Measurements from ENCODE around the gene ZNF618.

The ZNF618 gene

GRCh38 chr9:113901221-113901688 is 25.1 kb downstream of the ZNF618 start:
- H3K27me3 ChIP-seq = no peaks in the 10 kb centered on the region
- H3K4me3 ChIP-seq = no peak overlapping the region
- DNase-seq = no peak
- peaks cover 0 to 10% (median 0%) of the 10 kb centered on the region in 3 donors for H3K9me3 ChIP-seq
- TF ChIP-seq, protein P1, sequence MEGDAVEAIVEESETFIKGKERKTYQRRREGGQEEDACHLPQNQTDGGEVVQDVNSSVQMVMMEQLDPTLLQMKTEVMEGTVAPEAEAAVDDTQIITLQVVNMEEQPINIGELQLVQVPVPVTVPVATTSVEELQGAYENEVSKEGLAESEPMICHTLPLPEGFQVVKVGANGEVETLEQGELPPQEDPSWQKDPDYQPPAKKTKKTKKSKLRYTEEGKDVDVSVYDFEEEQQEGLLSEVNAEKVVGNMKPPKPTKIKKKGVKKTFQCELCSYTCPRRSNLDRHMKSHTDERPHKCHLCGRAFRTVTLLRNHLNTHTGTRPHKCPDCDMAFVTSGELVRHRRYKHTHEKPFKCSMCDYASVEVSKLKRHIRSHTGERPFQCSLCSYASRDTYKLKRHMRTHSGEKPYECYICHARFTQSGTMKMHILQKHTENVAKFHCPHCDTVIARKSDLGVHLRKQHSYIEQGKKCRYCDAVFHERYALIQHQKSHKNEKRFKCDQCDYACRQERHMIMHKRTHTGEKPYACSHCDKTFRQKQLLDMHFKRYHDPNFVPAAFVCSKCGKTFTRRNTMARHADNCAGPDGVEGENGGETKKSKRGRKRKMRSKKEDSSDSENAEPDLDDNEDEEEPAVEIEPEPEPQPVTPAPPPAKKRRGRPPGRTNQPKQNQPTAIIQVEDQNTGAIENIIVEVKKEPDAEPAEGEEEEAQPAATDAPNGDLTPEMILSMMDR (IDR thresholded peaks at IDR 0.05) = no peak
- H3K4me1 ChIP-seq = peaks cover 0 to 26% (median 4%) of the 10 kb centered on the region in 4 donors
- H3K36me3 ChIP-seq = no peaks in the 10 kb centered on the region
- peak overlapping the region; percentile 43 to 46 for H3K27ac ChIP-seq
- intact Hi-C loops (cut with DNase I; ENCODE audit: low total_unique reads) = no loop called here

DNA sequence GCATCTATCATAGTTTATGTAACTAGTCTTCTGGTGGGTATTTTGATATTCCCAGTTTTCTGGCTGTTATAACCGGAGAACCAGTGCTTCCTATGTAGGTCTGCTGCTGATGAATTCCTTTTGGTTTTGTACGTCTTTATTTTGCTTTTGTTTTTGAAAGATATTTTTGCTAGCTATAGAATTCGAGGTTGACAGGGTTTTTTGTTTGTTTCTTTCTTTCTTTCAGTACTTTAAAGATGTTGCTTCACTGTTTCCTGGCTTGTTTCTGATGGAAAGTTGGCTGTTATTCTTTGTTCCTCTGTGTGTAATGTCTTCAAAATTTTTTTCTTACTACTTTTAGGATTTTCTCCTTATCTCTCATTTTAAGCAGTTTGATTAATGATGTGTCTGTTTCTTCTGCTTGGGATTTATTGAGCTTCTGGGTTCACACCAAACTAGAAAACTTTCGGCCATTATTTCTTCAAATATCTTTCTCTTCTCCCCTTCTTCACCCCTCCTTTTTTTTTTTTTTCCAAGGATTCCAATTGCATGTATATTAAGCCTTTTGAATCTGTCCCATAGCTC is 27.5 kb downstream of the ZNF618 start:
- no peaks in the 10 kb centered on the region for H3K27me3 ChIP-seq
- intact Hi-C loops (cut with DNase I; ENCODE audit: low total_unique reads) = no loop called here
- H3K27ac ChIP-seq = no peak overlapping the region
- no peak overlapping the region for H3K4me3 ChIP-seq
- TF ChIP-seq, protein P1 (IDR thresholded peaks at IDR 0.05) = no peak
- peaks cover 0 to 33% (median 17%) of the 10 kb centered on the region in 4 donors for H3K4me1 ChIP-seq
- DNase-seq = no peak
- H3K9me3 ChIP-seq = peaks cover 0 to 10% (median 0%) of the 10 kb centered on the region in 3 donors
- no peaks in the 10 kb centered on the region for H3K36me3 ChIP-seq

GRCh38 chr9:113906411-113907110 is 30.5 kb downstream of the ZNF618 start:
- peaks cover 0 to 10% (median 0%) of the 10 kb centered on the region in 3 donors for H3K9me3 ChIP-seq
- intact Hi-C loops (cut with DNase I; ENCODE audit: low total_unique reads) = no loop called here
- peak overlapping the region; percentile 8 to 30 for H3K27ac ChIP-seq
- TF ChIP-seq, protein P1 (IDR thresholded peaks at IDR 0.05) = no peak
- no peak overlapping the region for H3K4me3 ChIP-seq
- peaks cover 0 to 44% (median 28%) of the 10 kb centered on the region in 4 donors for H3K4me1 ChIP-seq
- no peak for DNase-seq
- H3K27me3 ChIP-seq = no peaks in the 10 kb centered on the region
- no peaks in the 10 kb centered on the region for H3K36me3 ChIP-seq

- H3K27ac ChIP-seq = peak overlapping the region in 1 of 2 donors; percentile 8
- H3K4me3 ChIP-seq = no peak overlapping the region
- intact Hi-C loops (cut with DNase I; ENCODE audit: low total_unique reads) = no loop called here
- no peak for DNase-seq
- peaks cover 0 to 10% (median 0%) of the 10 kb centered on the region in 3 donors for H3K9me3 ChIP-seq
- no peaks in the 10 kb centered on the region for H3K36me3 ChIP-seq
- no peaks in the 10 kb centered on the region for H3K27me3 ChIP-seq
- TF ChIP-seq, protein P1 (IDR thresholded peaks at IDR 0.05) = no peak
- peaks cover 0 to 45% (median 35%) of the 10 kb centered on the region in 4 donors for H3K4me1 ChIP-seq
Measured at GRCh38 chr9:113907282-113907681, 31.2 kb downstream of the ZNF618 start.

GRCh38 chr9:113909421-113909820 is 33.3 kb downstream of the ZNF618 start:
- intact Hi-C loops (cut with DNase I; ENCODE audit: low total_unique reads) = no loop called here
- Histone ChIP-seq H3K36me3 (no peaks in the 10 kb centered on the region), H3K27me3 (no peaks in the 10 kb centered on the region), H3K9me3 (no peaks in the 10 kb centered on the region), H3K27ac (no peak overlapping the region), H3K4me1 (peaks cover 4 to 66% (median 55%) of the 10 kb centered on the region in 4 donors), H3K4me3 (no peak overlapping the region)
- no peak for DNase-seq
- TF ChIP-seq, protein P1 (IDR thresholded peaks at IDR 0.05) = no peak

Measured in tibial artery (tissue), 4 donors.